Tibial nerve (tissue), 4 donors: Measurements from ENCODE around the gene CLMP.

Source experiments
- EP300 ChIP-seq, 2 donors: sonication (generic); formaldehyde crosslinking; IDR thresholded peaks; one replicate each; pipeline ENCODE4 v1.6.1; 2017; ENCODE audit warnings: antibody characterized with exemption in 2 of 2, mild to moderate bottlenecking in 1 of 2
- TF ChIP-seq, protein P1 (sequence below), 5 experiments: fragments of 200-600 bp in 3 of 5; fragments of 450-650 bp in 2 of 5; sonication (generic) in 3 of 5; IDR thresholded peaks; one replicate each; pipeline ENCODE4 v1.5.1; 2016 to 2019; ENCODE audit warnings: antibody characterized with exemption in 5 of 5, mild to moderate bottlenecking in 3 of 5, moderate library complexity in 2 of 5

- TF ChIP-seq, protein P1, sequence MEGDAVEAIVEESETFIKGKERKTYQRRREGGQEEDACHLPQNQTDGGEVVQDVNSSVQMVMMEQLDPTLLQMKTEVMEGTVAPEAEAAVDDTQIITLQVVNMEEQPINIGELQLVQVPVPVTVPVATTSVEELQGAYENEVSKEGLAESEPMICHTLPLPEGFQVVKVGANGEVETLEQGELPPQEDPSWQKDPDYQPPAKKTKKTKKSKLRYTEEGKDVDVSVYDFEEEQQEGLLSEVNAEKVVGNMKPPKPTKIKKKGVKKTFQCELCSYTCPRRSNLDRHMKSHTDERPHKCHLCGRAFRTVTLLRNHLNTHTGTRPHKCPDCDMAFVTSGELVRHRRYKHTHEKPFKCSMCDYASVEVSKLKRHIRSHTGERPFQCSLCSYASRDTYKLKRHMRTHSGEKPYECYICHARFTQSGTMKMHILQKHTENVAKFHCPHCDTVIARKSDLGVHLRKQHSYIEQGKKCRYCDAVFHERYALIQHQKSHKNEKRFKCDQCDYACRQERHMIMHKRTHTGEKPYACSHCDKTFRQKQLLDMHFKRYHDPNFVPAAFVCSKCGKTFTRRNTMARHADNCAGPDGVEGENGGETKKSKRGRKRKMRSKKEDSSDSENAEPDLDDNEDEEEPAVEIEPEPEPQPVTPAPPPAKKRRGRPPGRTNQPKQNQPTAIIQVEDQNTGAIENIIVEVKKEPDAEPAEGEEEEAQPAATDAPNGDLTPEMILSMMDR (IDR thresholded peaks at IDR 0.05) = no peak
- no peak for TF ChIP-seq EP300 (IDR thresholded peaks at IDR 0.05)
These were observed 36.7 kb downstream of the CLMP start for GRCh38 chr11:123158033-123159003.
